ENCODE data around the gene NEGR1. TPM values are rescaled to one million over a fixed set of nuclear protein-coding genes. Genes with fewer than 3 reads are reported as not detected.

NEGR1 gene
- total RNA-seq, 6 donors from 2014 or later, result 3.1 to 14.7 (median 8.9) TPM

- H3K4me1 ChIP-seq, result no peaks in the 10 kb centered on the region
- no peak overlapping the region for H3K27ac ChIP-seq
- H3K9me3 ChIP-seq, result no peaks in the 10 kb centered on the region
- H3K4me3 ChIP-seq, result no peak overlapping the region
- whole genome bisulfite sequencing, 2 donors, result 83 to 91% methylated on average over 1 of the region's 1 CpG
- TF ChIP-seq EP300 (IDR thresholded peaks at IDR 0.05) (no peak), POLR2A (IDR thresholded peaks at IDR 0.05) (no peak), POLR2AphosphoS5 (IDR thresholded peaks at IDR 0.05) (no peak)
- TF ChIP-seq, protein P1, sequence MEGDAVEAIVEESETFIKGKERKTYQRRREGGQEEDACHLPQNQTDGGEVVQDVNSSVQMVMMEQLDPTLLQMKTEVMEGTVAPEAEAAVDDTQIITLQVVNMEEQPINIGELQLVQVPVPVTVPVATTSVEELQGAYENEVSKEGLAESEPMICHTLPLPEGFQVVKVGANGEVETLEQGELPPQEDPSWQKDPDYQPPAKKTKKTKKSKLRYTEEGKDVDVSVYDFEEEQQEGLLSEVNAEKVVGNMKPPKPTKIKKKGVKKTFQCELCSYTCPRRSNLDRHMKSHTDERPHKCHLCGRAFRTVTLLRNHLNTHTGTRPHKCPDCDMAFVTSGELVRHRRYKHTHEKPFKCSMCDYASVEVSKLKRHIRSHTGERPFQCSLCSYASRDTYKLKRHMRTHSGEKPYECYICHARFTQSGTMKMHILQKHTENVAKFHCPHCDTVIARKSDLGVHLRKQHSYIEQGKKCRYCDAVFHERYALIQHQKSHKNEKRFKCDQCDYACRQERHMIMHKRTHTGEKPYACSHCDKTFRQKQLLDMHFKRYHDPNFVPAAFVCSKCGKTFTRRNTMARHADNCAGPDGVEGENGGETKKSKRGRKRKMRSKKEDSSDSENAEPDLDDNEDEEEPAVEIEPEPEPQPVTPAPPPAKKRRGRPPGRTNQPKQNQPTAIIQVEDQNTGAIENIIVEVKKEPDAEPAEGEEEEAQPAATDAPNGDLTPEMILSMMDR (IDR thresholded peaks at IDR 0.05), result no peak
- ATAC-seq (ENCODE audit: low FRiP score in 2 of 2) (no peak), DNase-seq (no peak)
- no peaks in the 10 kb centered on the region for H3K36me3 ChIP-seq
- no peaks in the 10 kb centered on the region for H3K27me3 ChIP-seq
Observed at GRCh38 chr1:72119491-72119890, 162.8 kb downstream of the NEGR1 start.

- Histone ChIP-seq H3K36me3 (no peaks in the 10 kb centered on the region), H3K4me3 (no peak overlapping the region), H3K4me1 (no peaks in the 10 kb centered on the region), H3K27me3 (no peaks in the 10 kb centered on the region), H3K27ac (no peak overlapping the region), H3K9me3 (no peaks in the 10 kb centered on the region)
- ATAC-seq (ENCODE audit: low FRiP score in 2 of 2) (no peak), DNase-seq (no peak)
- WGBS, 2 donors, result 84 to 85% methylated on average over 2 of the region's 2 CpGs
- TF ChIP-seq POLR2A (IDR thresholded peaks at IDR 0.05) (no peak), EP300 (IDR thresholded peaks at IDR 0.05) (no peak)
Observed at GRCh38 chr1:72117621-72118020, 164.7 kb downstream of the NEGR1 start.

GRCh38 chr1:72115290-72115689, 167.0 kb downstream of the NEGR1 start:
- Histone ChIP-seq H3K4me1 (no peaks in the 10 kb centered on the region), H3K9me3 (no peaks in the 10 kb centered on the region), H3K27ac (no peak overlapping the region), H3K4me3 (no peak overlapping the region), H3K27me3 (no peaks in the 10 kb centered on the region), H3K36me3 (no peaks in the 10 kb centered on the region)
- DNase-seq (no peak), ATAC-seq (ENCODE audit: low FRiP score in 2 of 2) (no peak)
- 72 to 88% methylated on average over 2 of the region's 2 CpGs for WGBS, 2 donors
- TF ChIP-seq, protein P1 (IDR thresholded peaks at IDR 0.05), result no peak
- TF ChIP-seq EP300 (IDR thresholded peaks at IDR 0.05) (no peak), POLR2A (IDR thresholded peaks at IDR 0.05) (no peak), POLR2AphosphoS5 (IDR thresholded peaks at IDR 0.05) (no peak)

GRCh38 chr1:72111662-72112061, 170.7 kb downstream of the NEGR1 start:
- no peaks in the 10 kb centered on the region for H3K9me3 ChIP-seq
- TF ChIP-seq EP300 (IDR thresholded peaks at IDR 0.05) (no peak), POLR2AphosphoS5 (IDR thresholded peaks at IDR 0.05) (no peak), POLR2A (IDR thresholded peaks at IDR 0.05) (no peak)
- TF ChIP-seq, protein P1 (IDR thresholded peaks at IDR 0.05), result no peak
- no peak overlapping the region for H3K4me3 ChIP-seq
- no peaks in the 10 kb centered on the region for H3K4me1 ChIP-seq
- H3K36me3 ChIP-seq, result no peaks in the 10 kb centered on the region
- no peak overlapping the region for H3K27ac ChIP-seq
- WGBS, 2 donors, result 55 to 65% methylated on average over 4 of the region's 4 CpGs
- ATAC-seq (ENCODE audit: low FRiP score in 2 of 2), result no peak
- no peak for DNase-seq
- H3K27me3 ChIP-seq, result no peaks in the 10 kb centered on the region

DNA sequence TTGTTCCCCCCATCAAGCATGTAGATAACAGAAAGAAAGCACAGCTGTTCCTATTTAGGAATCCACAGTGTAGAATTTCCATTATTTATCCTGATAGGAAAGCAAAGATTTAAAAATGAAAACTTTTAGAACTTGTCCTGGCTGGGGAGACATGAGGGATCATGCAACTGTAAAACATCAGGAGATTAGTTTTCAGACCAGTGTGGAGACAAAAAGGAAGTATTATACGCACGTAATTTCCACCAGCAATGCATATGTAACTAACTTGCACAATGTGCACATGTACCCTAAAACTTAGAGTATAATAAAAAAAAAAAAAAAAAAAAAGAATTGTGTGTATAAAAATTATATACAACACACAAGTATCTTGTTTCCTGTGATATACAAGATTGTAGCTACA, 172.4 kb downstream of the NEGR1 start:
- no peak for ATAC-seq (ENCODE audit: low FRiP score in 2 of 2)
- H3K27ac ChIP-seq, result no peak overlapping the region

More for the DNA sequence above, 172.4 kb downstream of the NEGR1 start:
- WGBS, 2 donors, result 56 to 61% methylated on average over 2 of the region's 2 CpGs
- H3K4me1 ChIP-seq, result no peaks in the 10 kb centered on the region
- H3K4me3 ChIP-seq, result no peak overlapping the region
- TF ChIP-seq, protein P1 (IDR thresholded peaks at IDR 0.05), result no peak
- TF ChIP-seq EP300 (IDR thresholded peaks at IDR 0.05), result no peak
- no peak for TF ChIP-seq POLR2AphosphoS5 (IDR thresholded peaks at IDR 0.05)
- H3K36me3 ChIP-seq, result no peaks in the 10 kb centered on the region
- no peak for DNase-seq
- no peaks in the 10 kb centered on the region for H3K9me3 ChIP-seq
- no peaks in the 10 kb centered on the region for H3K27me3 ChIP-seq

All from upper lobe of left lung (tissue), 6 donors.